ENCODE measurements around the gene BICRA. TPM values are rescaled to one million over a fixed set of nuclear protein-coding genes. Genes with fewer than 3 reads are reported as not detected.

Gene BICRA
- total and polyA plus RNA-seq, 2 of the 4 experiments (the other 2 are of a cell fraction): 1.8 to 3.5 TPM

DNA sequence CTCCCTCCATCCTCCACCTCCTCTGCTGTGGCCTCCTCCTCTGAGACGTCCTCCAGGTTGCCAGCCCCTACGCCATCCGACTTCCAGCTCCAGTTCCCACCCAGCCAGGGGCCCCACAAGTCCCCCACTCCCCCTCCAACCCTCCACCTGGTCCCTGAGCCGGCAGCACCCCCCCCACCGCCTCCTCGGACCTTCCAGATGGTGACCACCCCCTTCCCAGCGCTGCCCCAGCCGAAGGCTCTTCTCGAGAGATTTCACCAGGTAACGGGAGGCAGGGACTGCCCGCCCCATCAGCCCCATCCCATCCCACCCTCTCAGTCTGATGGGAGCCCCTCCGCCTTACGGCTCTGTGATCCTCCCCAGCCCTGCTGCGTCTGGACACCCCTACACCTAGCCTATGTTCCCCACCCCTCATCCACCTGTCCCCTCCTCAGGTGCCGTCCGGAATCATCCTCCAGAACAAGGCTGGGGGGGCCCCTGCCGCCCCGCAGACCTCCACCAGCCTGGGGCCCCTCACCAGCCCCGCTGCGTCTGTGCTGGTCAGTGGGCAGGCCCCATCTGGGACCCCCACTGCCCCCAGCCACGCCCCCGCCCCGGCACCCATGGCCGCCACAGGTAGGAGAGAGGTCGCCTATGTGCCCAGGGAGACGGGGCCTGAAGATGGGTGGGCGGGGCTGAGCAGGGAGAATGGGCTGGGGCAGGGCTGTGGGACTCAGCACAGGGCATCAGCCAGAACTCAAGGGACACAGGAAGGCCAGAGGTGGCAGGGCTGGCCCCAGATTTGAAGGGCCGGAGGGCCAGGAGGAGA is 85.7 kb downstream of the BICRA start:
- 100% methylated on average over 4 of the region's 28 CpGs; no CpG with 5 or more reads in 1 of the 2 experiments for WGBS, 2 experiments (ENCODE audit: extremely low coverage in 2 of 2, insufficient read length in 1 of 2)
- in situ Hi-C loops (cut with MboI; ENCODE audit: low sequenced_read_pairs): no loop called here
- no peak for ATAC-seq (ENCODE audit: low read depth)

More for the DNA sequence above, 85.7 kb downstream of the BICRA start:
- Histone ChIP-seq H3K56ac (ENCODE audit: extremely low read depth, insufficient read depth, low read length) (no peak overlapping the region), H3K9me1 (ENCODE audit: insufficient read depth, low read length) (peaks cover 5% of the 10 kb centered on the region; the same call in 1 of the 2 replicates), H2AK5ac (ENCODE audit: low read depth, low read length) (no peak overlapping the region), H3K18ac (ENCODE audit: low read depth, low read length) (no peak overlapping the region), H2BK120ac (ENCODE audit: low read depth, low read length) (no peak overlapping the region), H4K91ac (ENCODE audit: insufficient read depth, low read depth, low read length) (no peak overlapping the region), H3K79me1 (ENCODE audit: low read depth in 1 of 2, low read length in 2 of 2) (peaks cover 3 to 35% of the 10 kb centered on the region in 2 experiments; a peak in 3 of 4 replicates), H2BK15ac (ENCODE audit: low read depth, low read length) (no peak overlapping the region), H4K8ac (ENCODE audit: low read depth in 2 of 2, low read length in 2 of 2) (no peak overlapping the region), H3K4ac (ENCODE audit: low read depth, low read length) (no peak overlapping the region), H2BK20ac (ENCODE audit: low read depth, low read length) (no peak overlapping the region), H4K20me1 (ENCODE audit: insufficient read depth, low read length) (peaks cover 30% of the 10 kb centered on the region), H3K23ac (ENCODE audit: low read depth, low read length) (no peak overlapping the region), H3K4me1 (ENCODE audit: control insufficient read depth, insufficient read depth, low read length) (no peaks in the 10 kb centered on the region), H2AFZ (replicated peaks; ENCODE audit: low read length, poor library complexity) (no peak overlapping the region), H4K5ac (ENCODE audit: low read depth, low read length) (no peak overlapping the region), H3K27me3 (ENCODE audit: control insufficient read depth, insufficient read depth, low read length) (no peaks in the 10 kb centered on the region), H3K9me3 (ENCODE audit: control insufficient read depth, insufficient read depth, low read length) (no peaks in the 10 kb centered on the region), H3K4me2 (ENCODE audit: low read depth, low read length) (no peak overlapping the region), H3K36me3 (ENCODE audit: control insufficient read depth, insufficient read depth, low read length) (peaks cover 36% of the 10 kb centered on the region), H3K4me3 (ENCODE audit: insufficient read depth, low read depth, low read length) (no peak overlapping the region), H2AK9ac (replicated peaks; ENCODE audit: low read depth, low read length, poor library complexity) (no peak overlapping the region), H3K14ac (replicated peaks; ENCODE audit: low read depth, low read length) (no peak overlapping the region), H2BK5ac (ENCODE audit: low read depth, low read length, poor library complexity, severe bottlenecking) (no peak overlapping the region), H3K27ac (ENCODE audit: insufficient read depth, low read length) (no peak overlapping the region), H3K9ac (ENCODE audit: low read depth, low read length) (no peak overlapping the region)
- dilution Hi-C loops (cut with HindIII; ENCODE audit: low sequenced_read_pairs, unreplicated experiment) (no loop called here), intact Hi-C loops (cut with micrococcal nuclease) (loop anchor here (5.0 kb wide), 1 partner anchor 387 kb away; the partner anchor contains the start of gene C5AR1)
- no peak for DNase-seq
- ChIA-PET POLR2A (ENCODE audit: unreplicated experiment) (no interaction called here), CTCF (no interaction called here)
- TF ChIP-seq MXI1 (IDR thresholded peaks at IDR 0.05; ENCODE audit: borderline replicate concordance, low read depth, low read length) (no peak), RFX5 (IDR thresholded peaks at IDR 0.05; ENCODE audit: low read depth, low read length) (no peak), CHD1 (IDR thresholded peaks at IDR 0.05; ENCODE audit: low read depth, low read length) (no peak), SMC3 (IDR thresholded peaks at IDR 0.05; ENCODE audit: low read depth, low read length) (no peak), BHLHE40 (IDR thresholded peaks at IDR 0.05; ENCODE audit: low read depth, low read length) (no peak), POLR2A (IDR thresholded peaks at IDR 0.05; ENCODE audit: low read depth, low read length) (no peak), RAD21 (IDR thresholded peaks at IDR 0.05; ENCODE audit: low read length) (no peak), NFE2L2 (IDR thresholded peaks at IDR 0.05; ENCODE audit: low read depth, low read length) (no peak), MAZ (IDR thresholded peaks at IDR 0.05; ENCODE audit: borderline replicate concordance, low read depth, low read length) (no peak)
- TF ChIP-seq, protein P1, sequence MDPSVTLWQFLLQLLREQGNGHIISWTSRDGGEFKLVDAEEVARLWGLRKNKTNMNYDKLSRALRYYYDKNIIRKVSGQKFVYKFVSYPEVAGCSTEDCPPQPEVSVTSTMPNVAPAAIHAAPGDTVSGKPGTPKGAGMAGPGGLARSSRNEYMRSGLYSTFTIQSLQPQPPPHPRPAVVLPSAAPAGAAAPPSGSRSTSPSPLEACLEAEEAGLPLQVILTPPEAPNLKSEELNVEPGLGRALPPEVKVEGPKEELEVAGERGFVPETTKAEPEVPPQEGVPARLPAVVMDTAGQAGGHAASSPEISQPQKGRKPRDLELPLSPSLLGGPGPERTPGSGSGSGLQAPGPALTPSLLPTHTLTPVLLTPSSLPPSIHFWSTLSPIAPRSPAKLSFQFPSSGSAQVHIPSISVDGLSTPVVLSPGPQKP (IDR thresholded peaks at IDR 0.05; ENCODE audit: borderline replicate concordance, low read depth, low read length): no peak
- TF ChIP-seq, protein P2, sequence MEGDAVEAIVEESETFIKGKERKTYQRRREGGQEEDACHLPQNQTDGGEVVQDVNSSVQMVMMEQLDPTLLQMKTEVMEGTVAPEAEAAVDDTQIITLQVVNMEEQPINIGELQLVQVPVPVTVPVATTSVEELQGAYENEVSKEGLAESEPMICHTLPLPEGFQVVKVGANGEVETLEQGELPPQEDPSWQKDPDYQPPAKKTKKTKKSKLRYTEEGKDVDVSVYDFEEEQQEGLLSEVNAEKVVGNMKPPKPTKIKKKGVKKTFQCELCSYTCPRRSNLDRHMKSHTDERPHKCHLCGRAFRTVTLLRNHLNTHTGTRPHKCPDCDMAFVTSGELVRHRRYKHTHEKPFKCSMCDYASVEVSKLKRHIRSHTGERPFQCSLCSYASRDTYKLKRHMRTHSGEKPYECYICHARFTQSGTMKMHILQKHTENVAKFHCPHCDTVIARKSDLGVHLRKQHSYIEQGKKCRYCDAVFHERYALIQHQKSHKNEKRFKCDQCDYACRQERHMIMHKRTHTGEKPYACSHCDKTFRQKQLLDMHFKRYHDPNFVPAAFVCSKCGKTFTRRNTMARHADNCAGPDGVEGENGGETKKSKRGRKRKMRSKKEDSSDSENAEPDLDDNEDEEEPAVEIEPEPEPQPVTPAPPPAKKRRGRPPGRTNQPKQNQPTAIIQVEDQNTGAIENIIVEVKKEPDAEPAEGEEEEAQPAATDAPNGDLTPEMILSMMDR (conservative IDR thresholded peaks at IDR 0.05; ENCODE audit: low read depth, low read length): no peak
- TF ChIP-seq, protein P3, sequence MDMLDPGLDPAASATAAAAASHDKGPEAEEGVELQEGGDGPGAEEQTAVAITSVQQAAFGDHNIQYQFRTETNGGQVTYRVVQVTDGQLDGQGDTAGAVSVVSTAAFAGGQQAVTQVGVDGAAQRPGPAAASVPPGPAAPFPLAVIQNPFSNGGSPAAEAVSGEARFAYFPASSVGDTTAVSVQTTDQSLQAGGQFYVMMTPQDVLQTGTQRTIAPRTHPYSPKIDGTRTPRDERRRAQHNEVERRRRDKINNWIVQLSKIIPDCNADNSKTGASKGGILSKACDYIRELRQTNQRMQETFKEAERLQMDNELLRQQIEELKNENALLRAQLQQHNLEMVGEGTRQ (IDR thresholded peaks at IDR 0.05; ENCODE audit: low read depth, low read length): no peak
- BruUV-seq (replicated peaks): no TSS peak
